ENCODE results near the gene ABCD3.

The ABCD3 gene

GRCh38 chr1:94463056-94463764, 45.0 kb downstream of the ABCD3 start:
- DNase-seq (ENCODE audit: low read depth): no peak

- no peak for DNase-seq (ENCODE audit: low read depth)
Observed at GRCh38 chr1:94463765-94464330, 45.7 kb downstream of the ABCD3 start.

GRCh38 chr1:94468708-94469107, 50.5 kb downstream of the ABCD3 start:
- no peak for DNase-seq (ENCODE audit: low read depth)

- DNase-seq (ENCODE audit: low read depth): no peak
Observed at GRCh38 chr1:94471271-94471670, 53.1 kb downstream of the ABCD3 start.

GRCh38 chr1:94475232-94475631, 57.0 kb downstream of the ABCD3 start:
- no peak for DNase-seq (ENCODE audit: low read depth)

GRCh38 chr1:94479682-94480081, 61.5 kb downstream of the ABCD3 start:
- DNase-seq (ENCODE audit: low read depth): no peak

- DNase-seq (ENCODE audit: low read depth): no peak
Observed at GRCh38 chr1:94481473-94481933, 63.3 kb downstream of the ABCD3 start.

- DNase-seq (ENCODE audit: low read depth): no peak
Observed at GRCh38 chr1:94486990-94487389, 68.8 kb downstream of the ABCD3 start.

GRCh38 chr1:94490556-94490955, 72.4 kb downstream of the ABCD3 start:
- no peak for DNase-seq (ENCODE audit: low read depth)

GRCh38 chr1:94496076-94496755, 78.0 kb downstream of the ABCD3 start:
- no peak for DNase-seq (ENCODE audit: low read depth)

GRCh38 chr1:94501426-94501825, 83.2 kb downstream of the ABCD3 start:
- no peak for DNase-seq (ENCODE audit: low read depth)

- DNase-seq (ENCODE audit: low read depth): no peak
Observed at GRCh38 chr1:94501935-94502334, 83.7 kb downstream of the ABCD3 start.

GRCh38 chr1:94503153-94503552, 85.0 kb downstream of the ABCD3 start:
- no peak for DNase-seq (ENCODE audit: low read depth)

GRCh38 chr1:94504601-94505000, 86.4 kb downstream of the ABCD3 start:
- DNase-seq (ENCODE audit: low read depth): no peak

GRCh38 chr1:94512816-94513215, 94.6 kb downstream of the ABCD3 start:
- no peak for DNase-seq (ENCODE audit: low read depth)

- DNase-seq (ENCODE audit: low read depth): no peak
Observed at GRCh38 chr1:94514095-94514727, 96.0 kb downstream of the ABCD3 start.

- DNase-seq (ENCODE audit: low read depth): no peak
Observed at GRCh38 chr1:94515296-94515947, 97.2 kb downstream of the ABCD3 start.

GRCh38 chr1:94519351-94519750, 101.2 kb downstream of the ABCD3 start:
- no peak for DNase-seq (ENCODE audit: low read depth)

- no peak for DNase-seq (ENCODE audit: low read depth)
Observed at GRCh38 chr1:94522304-94522703, 104.1 kb downstream of the ABCD3 start.

GRCh38 chr1:94524531-94524930, 106.3 kb downstream of the ABCD3 start:
- DNase-seq (ENCODE audit: low read depth): no peak

- DNase-seq (ENCODE audit: low read depth): no peak
Observed at GRCh38 chr1:94526152-94526980, 108.2 kb downstream of the ABCD3 start.

Measured in stimulated activated CD8-positive, alpha-beta memory T cell treated with anti-CD3 and anti-CD28 coated beads, Interleukin-7, amount 100 ng/mL, for 24 hours (primary cell).